Posterior vena cava (tissue), 2 donors: ENCODE measurements around the gene DGKI. TPM values are rescaled to one million over a fixed set of nuclear protein-coding genes. Genes with fewer than 3 reads are reported as not detected.

Source experiments
- DNase-seq: peaks from one replicate; pipeline ENCODE4 v3.0.0-alpha.2; 2020; ENCODE audit warnings: low spot score
- intact Hi-C, 2 donors: fragments of 100-400 bp; cut with DNase I; formaldehyde crosslinking; loops; one replicate each; pipeline versions ENCODE4 v1.14.1 to v1.14.2; 2022 to 2023
- total RNA-seq, 2 donors: library from RNA; stranded (reverse); fragmentation: NEBNext Ultra II Directional; extraction: Animal tissue kit (Norgen Biotek cat#: 25700); gene quantifications; one replicate each; pipeline ENCODE4 v1.2.1, GENCODE V29; 2021
- donor health status: DM: yes; HTN: yes; CAD: no.
- donor health status: DM: yes; HTN: yes; CAD: no.

Gene DGKI
- total RNA-seq, 2 donors from 2014 or later = 2.4 to 6.1 TPM

- DNase-seq = no peak
- intact Hi-C loops = no loop called here
Measured at GRCh38 chr7:137388916-137389315, 457.9 kb downstream of the DGKI start.

- DNase-seq = no peak
- intact Hi-C loops = no loop called here
Measured at GRCh38 chr7:137386966-137387365, 459.8 kb downstream of the DGKI start.

- DNase-seq = no peak
- intact Hi-C loops = no loop called here
Measured at GRCh38 chr7:137381045-137381444, 465.7 kb downstream of the DGKI start.

GRCh38 chr7:137373507-137373906 lies 473.3 kb downstream of the DGKI start:
- intact Hi-C loops = no loop called here

GRCh38 chr7:137371616-137372015 lies 475.2 kb downstream of the DGKI start:
- intact Hi-C loops = no loop called here
- DNase-seq = no peak

More at GRCh38 chr7:137373507-137373906, 473.3 kb downstream of the DGKI start:
- DNase-seq = no peak

- no peak for DNase-seq
- intact Hi-C loops = no loop called here
Measured at GRCh38 chr7:137366995-137367394, 479.8 kb downstream of the DGKI start.

GRCh38 chr7:137363683-137364082 lies 483.1 kb downstream of the DGKI start:
- DNase-seq = no peak
- intact Hi-C loops = no loop called here

GRCh38 chr7:137360087-137360679 lies 486.6 kb downstream of the DGKI start:
- intact Hi-C loops = no loop called here
- no peak for DNase-seq

- no peak for DNase-seq
- intact Hi-C loops = no loop called here
Measured at GRCh38 chr7:137354961-137355360, 491.8 kb downstream of the DGKI start.

GRCh38 chr7:137354396-137354795 lies 492.4 kb downstream of the DGKI start:
- intact Hi-C loops = no loop called here
- DNase-seq = no peak

GRCh38 chr7:137351941-137352340 lies 494.8 kb downstream of the DGKI start:
- DNase-seq = no peak
- intact Hi-C loops = no loop called here

- DNase-seq = no peak
- intact Hi-C loops = no loop called here
Measured at GRCh38 chr7:137345799-137346449, 500.9 kb downstream of the DGKI start.

- DNase-seq = no peak
- intact Hi-C loops = no loop called here
Measured at GRCh38 chr7:137343281-137343841, 503.4 kb downstream of the DGKI start, which contains the start of gene PTN. Gene PTN (minus strand): TSS chr7:137343733. CDS start chr7:137254973, 88,760 bp downstream.

- no peak for DNase-seq
- intact Hi-C loops = no loop called here
Measured at GRCh38 chr7:137342828-137343261, 503.9 kb downstream of the DGKI start.

GRCh38 chr7:137342265-137342664 lies 504.5 kb downstream of the DGKI start:
- intact Hi-C loops = no loop called here
- no peak for DNase-seq

- no peak for DNase-seq
Measured at GRCh38 chr7:137337902-137338301, 508.9 kb downstream of the DGKI start.

GRCh38 chr7:137335814-137336213 lies 511.0 kb downstream of the DGKI start:
- no peak for DNase-seq

More at GRCh38 chr7:137337902-137338301, 508.9 kb downstream of the DGKI start:
- intact Hi-C loops = no loop called here

GRCh38 chr7:137331378-137331777 lies 515.4 kb downstream of the DGKI start:
- intact Hi-C loops = no loop called here
- no peak for DNase-seq

More at GRCh38 chr7:137335814-137336213, 511.0 kb downstream of the DGKI start:
- intact Hi-C loops = no loop called here
